GM23338 (cell line): ENCODE measurements around the gene GRN.

Experiments
- CREB1 ChIP-seq: fragments of 250-450 bp; sonication (Bioruptor Pico); IDR thresholded peaks from 2 replicates; pipeline ENCODE4 v1.5.0; 2020; ENCODE audit warnings: low read depth, mild to moderate bottlenecking, moderate library complexity
- CTCF ChIP-seq, 2 experiments: fragments of 200-600 bp in 1 of 2; sonication (generic) in 1 of 2; conservative IDR thresholded peaks; 2 replicates each; pipeline versions ENCODE4 v1.5.1 to v1.6.1; 2016 to 2017; ENCODE audit warnings: antibody characterized with exemption in 2 of 2, low read depth in 2 of 2, mild to moderate bottlenecking in 2 of 2, moderate library complexity in 1 of 2
- TF ChIP-seq, protein P1 (sequence below): IDR thresholded peaks from one replicate; pipeline ENCODE4 v1.6.1; 2018; ENCODE audit warnings: antibody characterized with exemption; ENCODE audit not compliant: unreplicated experiment

GRCh38 chr17:44356241-44356640, 11.1 kb downstream of the GRN start:
- TF ChIP-seq CREB1 (no peak), CTCF (conservative IDR thresholded peaks at IDR 0.05; ENCODE audit: low read depth in 2 of 2) (peak in 1 of 2 experiments; percentile 25; a peak in 1 of 4 replicates)
- TF ChIP-seq, protein P1, sequence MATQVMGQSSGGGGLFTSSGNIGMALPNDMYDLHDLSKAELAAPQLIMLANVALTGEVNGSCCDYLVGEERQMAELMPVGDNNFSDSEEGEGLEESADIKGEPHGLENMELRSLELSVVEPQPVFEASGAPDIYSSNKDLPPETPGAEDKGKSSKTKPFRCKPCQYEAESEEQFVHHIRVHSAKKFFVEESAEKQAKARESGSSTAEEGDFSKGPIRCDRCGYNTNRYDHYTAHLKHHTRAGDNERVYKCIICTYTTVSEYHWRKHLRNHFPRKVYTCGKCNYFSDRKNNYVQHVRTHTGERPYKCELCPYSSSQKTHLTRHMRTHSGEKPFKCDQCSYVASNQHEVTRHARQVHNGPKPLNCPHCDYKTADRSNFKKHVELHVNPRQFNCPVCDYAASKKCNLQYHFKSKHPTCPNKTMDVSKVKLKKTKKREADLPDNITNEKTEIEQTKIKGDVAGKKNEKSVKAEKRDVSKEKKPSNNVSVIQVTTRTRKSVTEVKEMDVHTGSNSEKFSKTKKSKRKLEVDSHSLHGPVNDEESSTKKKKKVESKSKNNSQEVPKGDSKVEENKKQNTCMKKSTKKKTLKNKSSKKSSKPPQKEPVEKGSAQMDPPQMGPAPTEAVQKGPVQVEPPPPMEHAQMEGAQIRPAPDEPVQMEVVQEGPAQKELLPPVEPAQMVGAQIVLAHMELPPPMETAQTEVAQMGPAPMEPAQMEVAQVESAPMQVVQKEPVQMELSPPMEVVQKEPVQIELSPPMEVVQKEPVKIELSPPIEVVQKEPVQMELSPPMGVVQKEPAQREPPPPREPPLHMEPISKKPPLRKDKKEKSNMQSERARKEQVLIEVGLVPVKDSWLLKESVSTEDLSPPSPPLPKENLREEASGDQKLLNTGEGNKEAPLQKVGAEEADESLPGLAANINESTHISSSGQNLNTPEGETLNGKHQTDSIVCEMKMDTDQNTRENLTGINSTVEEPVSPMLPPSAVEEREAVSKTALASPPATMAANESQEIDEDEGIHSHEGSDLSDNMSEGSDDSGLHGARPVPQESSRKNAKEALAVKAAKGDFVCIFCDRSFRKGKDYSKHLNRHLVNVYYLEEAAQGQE, result no peak
